Measurements from ENCODE around the gene MINK1. TPM values are rescaled to one million over a fixed set of nuclear protein-coding genes. Genes with fewer than 3 reads are reported as not detected.
A peak's percentile ranks its signal among the peaks of the same experiment; 100 is the strongest.

The MINK1 gene
- total and polyA plus RNA-seq, 2 of the 13 experiments (the other 11 are each of a cell fraction or from before 2014, with no cell fraction given): 17.2 to 63.9 TPM

GRCh38 chr17:4789951-4790704 is 43.0 kb upstream of the MINK1 start (continued):
- TF ChIP-seq ZNF142 (CRISPR knock-in tag; IDR thresholded peaks at IDR 0.05) (peak; percentile 87), CHCHD3 (CRISPR knock-in tag; IDR thresholded peaks at IDR 0.05) (no peak; the same call in none of the 2 replicates), PAF1 (CRISPR knock-in tag; IDR thresholded peaks at IDR 0.05) (no peak), ISL2 (CRISPR knock-in tag; IDR thresholded peaks at IDR 0.05) (no peak; the same call in 1 of the 2 replicates), ZNF761 (CRISPR knock-in tag; conservative IDR thresholded peaks at IDR 0.05) (peak; percentile 84; the same call in 1 of the 2 replicates), GMEB1 (CRISPR knock-in tag; IDR thresholded peaks at IDR 0.05; ENCODE audit: borderline replicate concordance) (no peak), ARNTL (CRISPR knock-in tag; IDR thresholded peaks at IDR 0.05) (no peak), ZNF354B (CRISPR knock-in tag; IDR thresholded peaks at IDR 0.05) (peak; percentile 45; the same call in 1 of the 2 replicates), FOXP1 (IDR thresholded peaks at IDR 0.05) (no peak), FOXP1 (CRISPR knock-in tag; IDR thresholded peaks at IDR 0.05) (no peak), ZNF256 (CRISPR knock-in tag; conservative IDR thresholded peaks at IDR 0.05) (no peak), ELF1 (CRISPR knock-in tag; IDR thresholded peaks at IDR 0.05) (no peak), ZNF83 (CRISPR knock-in tag; IDR thresholded peaks at IDR 0.05; ENCODE audit: borderline replicate concordance) (no peak), ZNF788 (CRISPR knock-in tag; IDR thresholded peaks at IDR 0.05; ENCODE audit: borderline replicate concordance) (peak; percentile 32; the same call in 1 of the 2 replicates), HCFC1 (IDR thresholded peaks at IDR 0.05; ENCODE audit: low read depth, low read length) (no peak), ZNF337 (CRISPR knock-in tag; IDR thresholded peaks at IDR 0.05; ENCODE audit: borderline replicate concordance, low read depth) (no peak), SMAD9 (CRISPR knock-in tag; IDR thresholded peaks at IDR 0.05) (no peak), ZMAT5 (CRISPR knock-in tag; IDR thresholded peaks at IDR 0.05; ENCODE audit: borderline replicate concordance, low read depth) (no peak), BORCS8-MEF2B (CRISPR knock-in tag; IDR thresholded peaks at IDR 0.05) (peak; percentile 28), CAMTA2 (CRISPR knock-in tag; IDR thresholded peaks at IDR 0.05; ENCODE audit: borderline replicate concordance) (no peak), ZNF660 (CRISPR knock-in tag; IDR thresholded peaks at IDR 0.05; ENCODE audit: borderline replicate concordance, low read depth) (no peak)
